Measurements from ENCODE around the gene BLTP2. TPM values are rescaled to one million over a fixed set of nuclear protein-coding genes. Genes with fewer than 3 reads are reported as not detected.

Gene BLTP2
- 182 and 257 TPM in 2 replicates for total RNA-seq

GRCh38 chr17:28644787-28645575 lies at the start of gene BLTP2:
TSS of gene BLTP2 (minus strand) at chr17:28645158. CDS start at chr17:28645056, 102 bp downstream.

GRCh38 chr17:28661635-28662526 lies 16.9 kb upstream of the BLTP2 start, which contains the start of the genes SDF2 and SUPT6H:
TSS of gene SDF2 (minus strand) at chr17:28661906. CDS start at chr17:28661876, 30 bp downstream.
TSS of gene SUPT6H (plus strand) at chr17:28662205. CDS start at chr17:28673402, 11,197 bp downstream.

GRCh38 chr17:28613931-28614381 lies 31.0 kb downstream of the BLTP2 start, which contains the start of gene RSKR:
TSS of gene RSKR (minus strand) at chr17:28614185. CDS start at chr17:28614161, 24 bp downstream.

DNA sequence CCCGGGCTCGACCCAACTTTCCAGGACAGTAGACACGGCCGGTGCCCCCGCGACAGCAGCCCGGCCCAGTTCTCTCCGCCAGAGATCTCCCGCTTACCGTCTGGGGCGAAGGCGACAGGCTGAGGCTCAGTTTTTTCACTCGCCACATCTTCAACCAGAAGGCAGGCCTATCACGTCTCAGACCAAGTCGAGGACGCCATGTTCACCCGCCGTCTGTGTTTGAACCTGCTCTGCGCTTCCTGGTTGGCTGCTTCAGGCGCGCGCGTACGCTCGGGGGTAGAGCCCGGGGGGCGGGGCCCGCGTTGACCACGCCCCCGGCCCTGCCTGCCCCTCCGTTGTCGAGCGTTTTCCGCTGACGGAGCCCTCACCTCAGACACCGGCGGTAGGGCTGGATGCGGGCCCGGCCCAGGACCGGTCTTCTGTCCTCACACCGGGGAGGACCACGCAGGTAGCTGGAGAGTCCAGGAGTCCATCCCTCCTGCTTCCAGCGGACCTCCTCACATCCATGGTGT lies 46.1 kb downstream of the BLTP2 start, which contains the start of gene SPAG5:
SPAG5 (minus strand) TSS at position 227 of the 512 bp plus-strand sequence; CDS start at position 148, 79 bp downstream.

Other genes starting within 250 kb of the BLTP2 start
- 7.5 and 7.8 TPM in 2 replicates for gene SLC46A1, start 238.9 kb downstream of the BLTP2 start, total RNA-seq
- gene SLC13A2, start 171.5 kb downstream of the BLTP2 start, total RNA-seq: not detected in 2 replicates
- not detected in 2 replicates for gene FOXN1, start 138.8 kb downstream of the BLTP2 start, total RNA-seq
- 19.2 and 19.9 TPM in 2 replicates for gene UNC119, start 92.5 kb downstream of the BLTP2 start, total RNA-seq
- 45.0 and 51.4 TPM in 2 replicates for gene PIGS, start 73.6 kb downstream of the BLTP2 start, total RNA-seq
- gene ALDOC, start 68.3 kb downstream of the BLTP2 start, total RNA-seq: 33.3 and 33.5 TPM in 2 replicates
- gene SPAG5, start 46.1 kb downstream of the BLTP2 start, total RNA-seq: 21.9 and 40.0 TPM in 2 replicates
- 5.3 and 6.5 TPM in 2 replicates for gene RSKR, start 31.0 kb downstream of the BLTP2 start, total RNA-seq
- gene SDF2, start 16.7 kb upstream of the BLTP2 start, total RNA-seq: 69.3 and 88.0 TPM in 2 replicates
- gene SUPT6H, start 17.0 kb upstream of the BLTP2 start, total RNA-seq: 55.5 and 59.6 TPM in 2 replicates
- gene PROCA1, start 66.7 kb upstream of the BLTP2 start, total RNA-seq: 1.1 and 2.0 TPM in 2 replicates
- 185 and 201 TPM in 2 replicates for gene RAB34, start 72.7 kb upstream of the BLTP2 start, total RNA-seq
- gene RPL23A, start 74.8 kb upstream of the BLTP2 start, total RNA-seq: 906 and 915 TPM in 2 replicates
- gene TLCD1, start 81.1 kb upstream of the BLTP2 start, total RNA-seq: 3.7 and 5.7 TPM in 2 replicates
- 4.4 and 4.7 TPM in 2 replicates for gene NEK8, start 83.6 kb upstream of the BLTP2 start, total RNA-seq
- gene TRAF4, start 98.9 kb upstream of the BLTP2 start, total RNA-seq: 18.1 and 23.9 TPM in 2 replicates
- gene FAM222B, start 197.6 kb upstream of the BLTP2 start, total RNA-seq: 2.4 and 2.8 TPM in 2 replicates
- gene ERAL1, start 209.9 kb upstream of the BLTP2 start, total RNA-seq: 13.6 and 15.2 TPM in 2 replicates

Data from aortic smooth muscle cell (primary cell).